GM13976 (cell line): ENCODE results near the gene SFXN5.

ENCODE experiments used
- DNase-seq: peaks from one replicate; pipeline ENCODE4 v3.0.0; 2012; ENCODE audit warnings: low spot score
- CTCF ChIP-seq: IDR thresholded peaks from 2 replicates; pipeline ENCODE4 v1.5.1; 2012; ENCODE audit warnings: borderline replicate concordance, mild to moderate bottlenecking; ENCODE audit not compliant: insufficient read depth; ENCODE audit errors: extremely low read depth, missing control alignments, control extremely low read depth
- in situ Hi-C: fragments of 300-500 bp; cut with MboI; formaldehyde crosslinking; loops from one replicate; pipeline ENCODE4 v1.12.0; 2022; ENCODE audit warnings: low sequenced_read_pairs, mixed read lengths, inconsistent platforms; ENCODE audit not compliant: unreplicated experiment

Gene SFXN5

GRCh38 chr2:72988041-72988440 is 83.5 kb downstream of the SFXN5 start:
- DNase-seq = no peak
- in situ Hi-C loops = no loop called here
- no peak for TF ChIP-seq CTCF

DNA sequence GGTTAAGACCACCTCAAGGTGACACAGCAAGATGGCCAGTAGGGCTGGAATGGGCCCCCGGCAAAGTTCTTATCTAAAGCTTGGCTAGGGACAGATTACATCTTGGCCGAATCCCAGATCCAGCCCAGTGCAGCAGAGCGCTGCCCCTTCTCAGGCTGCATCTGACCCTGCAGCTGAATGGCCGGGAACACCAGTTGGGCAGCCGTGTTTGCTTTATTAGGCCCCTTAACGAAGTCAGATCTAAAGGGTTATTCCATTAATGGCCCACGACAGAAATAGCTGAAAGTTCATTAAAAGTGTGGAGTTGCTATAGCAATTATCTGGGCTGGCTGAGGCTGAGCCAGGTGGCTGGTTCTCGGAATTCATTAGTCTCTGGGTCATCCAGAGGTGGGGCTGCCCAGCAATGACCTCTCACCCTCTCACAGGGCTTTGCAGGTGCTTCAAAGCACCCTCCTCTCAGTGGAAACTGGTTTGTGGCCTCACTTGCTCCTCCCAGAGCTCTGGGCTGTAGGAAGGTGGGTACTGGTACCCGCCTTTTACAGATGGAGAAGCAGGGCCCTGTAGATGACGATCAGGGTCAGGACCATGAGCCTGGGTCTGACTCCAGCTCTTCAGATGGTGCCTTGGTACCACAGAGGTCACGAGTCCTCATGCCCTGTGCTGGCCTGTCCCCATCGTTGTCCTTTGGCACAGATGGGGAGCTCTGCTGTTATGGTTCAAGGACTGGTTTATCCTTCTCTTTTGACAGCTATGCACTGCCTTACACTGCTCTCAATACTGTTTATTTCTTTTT is 85.4 kb downstream of the SFXN5 start:
- DNase-seq = no peak
- in situ Hi-C loops = no loop called here
- no peak for TF ChIP-seq CTCF

DNA sequence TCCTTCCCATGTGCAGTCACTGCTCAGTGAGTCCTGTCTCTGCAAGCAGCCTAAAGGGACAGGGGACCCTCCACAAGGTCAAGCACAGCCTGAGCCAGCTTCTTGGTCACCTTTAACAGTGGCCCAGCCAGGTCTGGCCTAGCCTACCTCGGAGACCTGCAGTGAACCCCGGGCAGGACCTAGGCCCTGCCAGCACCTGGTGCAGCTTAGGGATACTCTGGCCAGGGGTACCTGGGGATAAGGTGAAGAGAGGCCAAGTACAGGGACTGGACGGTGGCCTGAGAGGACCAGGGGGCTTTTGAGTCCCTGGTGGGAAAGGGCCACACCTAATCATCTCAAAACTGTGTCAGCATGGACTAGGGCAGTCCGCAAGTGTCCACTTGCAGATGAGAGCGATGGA is 86.4 kb downstream of the SFXN5 start:
- no peak for TF ChIP-seq CTCF
- DNase-seq = no peak
- in situ Hi-C loops = no loop called here

DNA sequence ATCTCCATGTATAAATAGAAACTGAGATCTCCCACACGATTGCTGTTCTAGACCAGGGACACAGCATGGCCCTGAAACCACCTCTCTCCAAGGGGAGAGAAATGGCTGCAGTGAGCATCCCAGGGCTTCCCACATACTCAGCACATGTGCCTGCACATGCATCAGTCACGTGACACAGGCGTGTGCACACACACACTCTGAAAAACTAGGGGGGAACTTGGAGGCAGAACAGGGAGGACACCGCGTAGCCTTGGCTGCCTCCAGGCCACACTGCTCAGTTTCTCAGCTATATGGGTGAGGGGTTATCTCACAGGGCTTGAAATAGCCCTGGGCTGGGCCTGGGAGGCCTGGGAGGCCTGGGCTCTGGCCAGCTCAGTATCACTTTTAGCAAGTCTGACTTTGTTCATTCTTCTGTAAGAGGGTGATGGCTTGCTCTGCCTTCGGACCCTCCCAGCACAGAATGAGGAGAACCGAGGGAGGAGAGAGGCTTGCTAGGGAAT is 87.3 kb downstream of the SFXN5 start:
- DNase-seq = no peak
- TF ChIP-seq CTCF = no peak
- in situ Hi-C loops = no loop called here

DNA sequence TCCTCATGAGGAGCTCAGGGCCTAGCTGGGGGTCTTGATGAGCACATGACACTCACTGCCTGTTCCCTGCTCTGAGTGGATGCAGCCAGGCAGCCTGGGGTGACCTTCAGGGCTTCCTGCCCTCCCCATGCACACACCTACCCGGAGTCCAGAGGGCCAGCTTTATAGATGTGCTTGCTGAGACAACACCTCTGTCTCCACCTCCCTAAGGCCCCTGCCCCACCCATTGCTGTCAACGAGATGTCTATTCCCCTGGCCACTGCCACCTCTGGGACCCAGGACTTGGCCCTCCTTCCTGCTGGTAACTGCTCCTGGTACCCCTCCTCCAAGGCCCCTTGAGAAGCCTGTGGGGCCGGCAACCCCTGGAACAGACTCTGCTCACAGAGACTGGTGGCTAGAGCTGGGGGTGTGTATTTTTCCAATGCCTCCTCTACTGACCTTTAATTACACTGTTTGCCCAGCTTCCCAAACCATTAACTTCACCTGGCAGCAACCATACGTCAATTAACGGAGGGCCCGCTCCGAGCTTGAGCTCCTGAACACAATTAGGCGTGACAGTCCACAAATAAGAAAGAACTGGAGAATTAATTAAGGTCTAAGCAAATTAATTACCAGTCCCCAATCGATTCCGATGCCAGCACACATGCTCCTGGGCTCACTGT is 87.9 kb downstream of the SFXN5 start:
- no peak for TF ChIP-seq CTCF
- DNase-seq = no peak
- in situ Hi-C loops = no loop called here

GRCh38 chr2:72982781-72983499 is 88.6 kb downstream of the SFXN5 start:
- in situ Hi-C loops = no loop called here
- TF ChIP-seq CTCF = no peak
- DNase-seq = no peak
